HG03196 (cell line): ENCODE data around the gene VPS45.
"Not testable (repeated sequence)": the region's sequence is repeated elsewhere in the genome, so short reads cannot be mapped to it uniquely, and the experiment has no call there.

ENCODE experiments used
- ATAC-seq: cut with Tn5 transposase; IDR thresholded peaks from one replicate; pipeline ENCODE4 v1.9.1; 2021; ENCODE audit not compliant: unreplicated experiment

VPS45 gene, protein sequence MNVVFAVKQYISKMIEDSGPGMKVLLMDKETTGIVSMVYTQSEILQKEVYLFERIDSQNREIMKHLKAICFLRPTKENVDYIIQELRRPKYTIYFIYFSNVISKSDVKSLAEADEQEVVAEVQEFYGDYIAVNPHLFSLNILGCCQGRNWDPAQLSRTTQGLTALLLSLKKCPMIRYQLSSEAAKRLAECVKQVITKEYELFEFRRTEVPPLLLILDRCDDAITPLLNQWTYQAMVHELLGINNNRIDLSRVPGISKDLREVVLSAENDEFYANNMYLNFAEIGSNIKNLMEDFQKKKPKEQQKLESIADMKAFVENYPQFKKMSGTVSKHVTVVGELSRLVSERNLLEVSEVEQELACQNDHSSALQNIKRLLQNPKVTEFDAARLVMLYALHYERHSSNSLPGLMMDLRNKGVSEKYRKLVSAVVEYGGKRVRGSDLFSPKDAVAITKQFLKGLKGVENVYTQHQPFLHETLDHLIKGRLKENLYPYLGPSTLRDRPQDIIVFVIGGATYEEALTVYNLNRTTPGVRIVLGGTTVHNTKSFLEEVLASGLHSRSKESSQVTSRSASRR

GRCh38 chr1:150067184-150068108 is at the start of gene VPS45:
Gene VPS45 (plus strand): TSS chr1:150067776. CDS start chr1:150067858, 82 bp downstream.
- ATAC-seq, result peak; percentile 86

GRCh38 chr1:150018165-150018564 is 49.4 kb upstream of the VPS45 start:
- ATAC-seq, result no peak

DNA sequence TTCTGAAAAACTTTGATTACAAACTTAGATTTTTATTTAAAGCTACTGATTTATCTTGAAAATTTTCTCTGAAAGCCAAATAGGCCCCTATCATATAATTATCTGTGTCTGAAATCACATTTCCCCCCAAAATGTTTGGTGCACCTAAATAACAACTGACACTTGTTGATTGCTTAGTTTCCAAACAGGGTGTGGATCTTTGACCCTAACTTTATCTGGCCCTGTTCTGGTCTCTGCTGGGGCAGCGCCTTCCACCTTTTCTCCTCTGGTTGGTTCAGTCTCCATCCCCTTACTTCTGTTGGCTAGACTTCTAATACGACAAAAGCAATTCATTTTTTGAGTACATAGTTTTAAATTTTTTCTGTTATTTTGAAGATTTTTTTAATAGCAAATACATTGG is 46.9 kb upstream of the VPS45 start:
- no peak for ATAC-seq

- no peak for ATAC-seq
Observed at GRCh38 chr1:150021191-150021694, 46.3 kb upstream of the VPS45 start.

- ATAC-seq, result no peak
Observed at GRCh38 chr1:150022357-150022756, 45.2 kb upstream of the VPS45 start.

- no peak for ATAC-seq
Observed at GRCh38 chr1:150024156-150024555, 43.4 kb upstream of the VPS45 start.

GRCh38 chr1:150028322-150028721 is 39.3 kb upstream of the VPS45 start:
- ATAC-seq, result no peak

- ATAC-seq, result no peak
Observed at GRCh38 chr1:150034336-150034735, 33.2 kb upstream of the VPS45 start.

DNA sequence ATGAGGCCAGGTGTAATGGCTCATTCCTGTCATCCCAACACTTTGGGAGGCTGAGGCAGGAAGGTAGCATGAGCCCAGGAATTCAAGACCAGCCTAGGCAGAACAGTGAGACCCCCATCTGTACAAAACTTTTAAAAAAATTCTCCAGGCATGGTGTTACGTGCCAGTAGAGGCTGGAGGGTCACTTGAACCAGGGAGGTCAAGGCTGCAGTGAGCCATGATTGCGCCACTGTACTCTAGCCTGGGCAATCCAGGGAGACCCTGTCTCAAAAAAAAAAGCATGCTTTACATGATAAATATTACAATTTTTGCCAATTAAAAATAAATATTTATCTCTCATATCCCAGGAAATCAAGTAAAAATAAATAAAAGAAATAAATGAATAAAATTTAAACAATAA is 17.6 kb upstream of the VPS45 start:
- ATAC-seq, result no peak

DNA sequence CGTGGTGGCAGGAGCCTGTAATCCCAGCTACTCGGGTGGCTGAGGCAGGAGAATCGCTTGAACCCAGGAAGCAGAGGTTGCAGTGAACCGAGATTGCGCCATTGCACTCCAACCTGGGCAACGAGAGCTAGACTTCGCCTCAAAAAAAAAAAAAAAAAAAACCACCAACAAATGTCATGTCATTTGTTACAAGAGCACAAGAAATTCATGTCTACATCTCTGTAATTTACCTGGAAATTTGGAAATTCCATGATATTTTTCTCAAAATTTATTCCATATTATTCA is 16.5 kb upstream of the VPS45 start:
- no peak for ATAC-seq

DNA sequence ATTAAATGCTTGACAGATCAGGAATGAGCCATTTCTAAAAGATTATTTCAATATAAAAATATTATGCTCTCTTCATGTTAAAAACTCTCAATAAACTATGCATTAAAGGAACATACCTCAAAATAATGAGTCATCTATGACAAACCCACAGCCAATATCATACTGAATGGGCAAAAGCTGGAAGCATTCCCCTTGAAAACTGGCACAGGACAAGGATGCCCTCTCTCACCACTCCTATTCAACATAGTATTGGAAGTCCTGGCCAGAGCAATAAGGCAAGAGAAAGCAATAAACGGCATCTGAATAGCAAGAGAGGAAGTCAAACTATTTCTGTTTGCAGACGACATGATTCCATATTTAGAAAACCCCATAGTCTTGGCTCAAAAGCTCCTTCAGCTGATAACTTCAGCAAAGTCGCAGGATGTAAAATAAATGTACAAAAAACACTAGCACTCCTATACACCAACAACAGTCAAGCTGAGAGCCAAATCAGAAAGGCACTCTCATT is 15.6 kb upstream of the VPS45 start:
- ATAC-seq, result not testable (repeated sequence)

GRCh38 chr1:150053926-150054325 is 13.7 kb upstream of the VPS45 start:
- no peak for ATAC-seq

DNA sequence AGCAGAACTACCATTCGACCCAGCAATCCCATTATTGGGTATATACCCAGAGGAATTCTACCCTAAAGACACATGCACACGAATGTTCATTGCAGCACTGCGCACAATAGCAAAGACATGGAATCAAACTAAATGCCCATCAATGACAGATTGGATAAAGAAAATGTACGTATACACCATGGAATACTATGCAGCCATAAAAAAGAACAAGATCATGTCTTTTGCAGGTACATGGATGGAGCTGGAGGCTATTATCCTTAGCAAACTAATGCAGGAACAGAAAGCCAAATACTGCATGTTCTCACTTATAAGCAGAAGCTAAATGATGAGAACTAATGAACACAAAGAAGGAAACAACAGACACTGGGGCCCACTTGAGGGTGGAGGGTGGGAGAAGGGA is 12.1 kb upstream of the VPS45 start:
- ATAC-seq, result not testable (repeated sequence)

GRCh38 chr1:150056407-150056806 is 11.2 kb upstream of the VPS45 start:
- ATAC-seq, result no peak

GRCh38 chr1:150060260-150060659 is 7.3 kb upstream of the VPS45 start:
- ATAC-seq, result no peak

DNA sequence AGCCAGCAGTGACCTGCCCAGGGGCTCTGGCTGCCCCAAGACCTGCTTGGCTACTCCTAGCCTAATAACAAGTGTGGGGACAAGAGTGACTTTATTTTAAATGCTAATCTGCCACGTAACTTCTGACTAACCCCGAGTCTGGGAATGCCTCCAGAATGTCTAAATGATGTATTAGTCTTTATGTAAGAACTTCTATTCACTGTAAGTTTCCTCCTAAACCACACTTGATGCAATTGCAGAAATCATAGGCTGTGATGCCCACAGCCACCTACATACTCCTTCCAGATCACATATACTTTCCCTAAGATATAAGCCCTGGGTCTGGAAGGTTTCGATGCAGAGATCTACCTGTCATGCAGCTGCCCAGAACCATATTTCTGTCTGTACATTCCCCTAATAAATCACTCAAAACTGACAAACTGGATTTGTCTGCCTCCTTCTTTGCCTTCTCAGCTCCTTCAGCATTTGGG is 5.9 kb upstream of the VPS45 start:
- no peak for ATAC-seq

GRCh38 chr1:150062113-150062512 is 5.5 kb upstream of the VPS45 start:
- no peak for ATAC-seq

DNA sequence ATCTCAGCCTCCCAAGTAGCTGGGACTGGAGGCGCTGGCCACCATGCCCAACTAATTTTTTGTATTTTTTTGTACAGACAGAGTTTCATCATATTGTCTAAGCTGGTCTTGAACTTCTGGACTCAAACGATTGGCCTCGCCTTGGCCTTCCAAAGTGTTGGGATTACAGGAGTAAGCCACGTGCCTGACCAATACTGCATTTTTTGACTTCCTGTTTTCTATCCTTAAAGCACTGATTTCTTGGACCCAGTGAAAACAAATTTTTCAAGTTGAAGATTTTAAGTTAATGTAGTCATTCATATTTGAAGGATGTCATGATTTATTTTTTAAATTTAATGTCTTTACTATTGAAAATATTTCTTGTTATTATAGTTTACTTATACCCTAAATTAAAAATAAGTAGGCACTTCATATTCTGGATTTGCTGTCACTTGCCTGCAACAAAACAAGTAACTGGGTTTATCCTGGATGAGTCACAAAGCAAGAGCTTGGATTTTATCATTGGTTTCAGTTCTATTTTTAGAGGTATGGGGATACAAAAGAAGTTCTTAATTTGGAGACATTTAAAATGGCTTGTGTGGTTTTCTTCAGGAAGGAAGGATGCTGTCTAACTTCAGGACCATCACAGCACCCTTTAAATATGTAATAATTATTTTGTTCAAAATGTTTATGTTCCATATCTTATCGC is 2.2 kb upstream of the VPS45 start:
- ATAC-seq, result no peak

DNA sequence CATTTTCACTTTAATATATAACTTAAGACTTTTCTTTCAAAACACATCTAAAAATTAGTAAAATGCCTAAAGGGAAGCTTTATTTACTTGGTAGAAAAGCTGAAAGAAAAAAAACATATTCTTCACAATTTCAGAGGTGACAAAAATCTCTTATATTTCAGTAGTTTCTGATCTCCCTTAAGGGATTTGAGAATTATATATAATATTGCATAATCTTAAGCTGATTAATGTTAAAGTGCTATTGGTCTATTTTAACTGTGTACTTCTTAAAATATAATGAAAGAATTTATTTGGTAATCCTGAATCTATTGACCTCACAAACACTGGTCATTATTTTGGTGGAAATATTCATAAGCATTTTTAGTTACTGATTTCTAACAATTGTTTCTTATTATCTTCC is 1.2 kb upstream of the VPS45 start:
- ATAC-seq, result no peak

- peak; percentile 32 for ATAC-seq
Observed at GRCh38 chr1:150066838-150067183, 765 bp upstream of the VPS45 start.

GRCh38 chr1:150068109-150068435 is 496 bp downstream of the VPS45 start:
- no peak for ATAC-seq
